ENCODE data around the gene FZR1.

The FZR1 gene

GRCh38 chr19:3505598-3506383, at the start of gene FZR1:
Gene FZR1 (plus strand): TSS chr19:3506311. CDS start chr19:3522990, 16,679 bp downstream.
- peak; percentile 99 for DNase-seq

GRCh38 chr19:3456925-3457527, 49.1 kb upstream of the FZR1 start:
- no peak for DNase-seq

- no peak for DNase-seq
These were observed 48.4 kb upstream of the FZR1 start for GRCh38 chr19:3457528-3458228.

GRCh38 chr19:3458229-3459088, 47.7 kb upstream of the FZR1 start:
- DNase-seq: no peak

GRCh38 chr19:3459089-3459881, 46.8 kb upstream of the FZR1 start:
- DNase-seq: no peak

GRCh38 chr19:3459965-3460582, 46.0 kb upstream of the FZR1 start:
- DNase-seq: no peak

- no peak for DNase-seq
These were observed 43.0 kb upstream of the FZR1 start for GRCh38 chr19:3462991-3463713.

GRCh38 chr19:3463714-3464586, 42.2 kb upstream of the FZR1 start:
- no peak for DNase-seq

- peak; percentile 25 to 32 for DNase-seq
These were observed 41.4 kb upstream of the FZR1 start for GRCh38 chr19:3464587-3465235.

GRCh38 chr19:3465552-3465951, 40.6 kb upstream of the FZR1 start:
- DNase-seq: no peak

- DNase-seq: no peak
These were observed 39.5 kb upstream of the FZR1 start for GRCh38 chr19:3466635-3467034.

GRCh38 chr19:3467437-3468198, 38.5 kb upstream of the FZR1 start:
- DNase-seq: no peak

- DNase-seq: no peak
These were observed 37.9 kb upstream of the FZR1 start for GRCh38 chr19:3468211-3468610.

- no peak for DNase-seq
These were observed 36.2 kb upstream of the FZR1 start for GRCh38 chr19:3469638-3470499.

- DNase-seq: no peak
These were observed 35.5 kb upstream of the FZR1 start for GRCh38 chr19:3470500-3471128.

GRCh38 chr19:3471954-3472655, 34.0 kb upstream of the FZR1 start:
- peak in 1 of 2 donors; percentile 49 for DNase-seq
